Mesodermal cell (in vitro differentiated cells): Measurements from ENCODE around the gene RASSF5.

ENCODE experiments used
- H3K27ac ChIP-seq: 2 replicates; pipeline ENCODE4 v1.7.0; 2013; ENCODE audit warnings: mild to moderate bottlenecking, low read depth, low read length, moderate library complexity; ENCODE audit not compliant: severe bottlenecking
- H3K36me3 ChIP-seq: 2 replicates; pipeline ENCODE4 v1.7.1; 2013; ENCODE audit warnings: mild to moderate bottlenecking, low read length, moderate library complexity; ENCODE audit not compliant: control insufficient read depth, insufficient read depth
- H3K4me1 ChIP-seq: one replicate; pipeline ENCODE4 v1.7.1; 2013; ENCODE audit warnings: mild to moderate bottlenecking, low read length; ENCODE audit not compliant: insufficient read depth, control insufficient read depth, poor library complexity, severe bottlenecking
- H3K4me3 ChIP-seq: 2 replicates; pipeline ENCODE4 v1.7.0; 2013; ENCODE audit warnings: low read length, control low read depth, mild to moderate bottlenecking; ENCODE audit not compliant: insufficient read depth, poor library complexity, severe bottlenecking; ENCODE audit errors: extremely low read depth
- H3K9me3 ChIP-seq: 2 replicates; pipeline ENCODE4 v1.7.1; 2013; ENCODE audit warnings: mild to moderate bottlenecking, low read length, moderate library complexity; ENCODE audit not compliant: control insufficient read depth
- WGBS, 2 experiments: methylation state at CpG; one replicate each; pipeline ENCODE4 v1.1.5; 2013; ENCODE audit warnings: missing lambda C conversion rate in 2 of 2; ENCODE audit not compliant: insufficient coverage in 2 of 2; 5-methylcytosine and 5-hydroxymethylcytosine counted together

The RASSF5 gene

GRCh38 chr1:206497363-206497762 lies 10.0 kb upstream of the RASSF5 start:
- no peaks in the 10 kb centered on the region for H3K9me3 ChIP-seq
- H3K27ac ChIP-seq, result no peak overlapping the region
- peaks cover 20% of the 10 kb centered on the region for H3K36me3 ChIP-seq
- 81 to 85% methylated on average over 2 to 4 of the region's 4 CpGs for WGBS, 2 experiments
- H3K4me1 ChIP-seq, result peaks cover 15% of the 10 kb centered on the region
- no peak overlapping the region for H3K4me3 ChIP-seq

GRCh38 chr1:206497774-206498173 lies 9.6 kb upstream of the RASSF5 start:
- Histone ChIP-seq H3K36me3 (peaks cover 16% of the 10 kb centered on the region), H3K9me3 (no peaks in the 10 kb centered on the region), H3K4me3 (no peak overlapping the region), H3K4me1 (peaks cover 19% of the 10 kb centered on the region), H3K27ac (no peak overlapping the region)
- 85 to 91% methylated on average over 2 of the region's 3 CpGs for WGBS, 2 experiments

GRCh38 chr1:206498685-206499084 lies 8.6 kb upstream of the RASSF5 start:
- Histone ChIP-seq H3K4me1 (peaks cover 20% of the 10 kb centered on the region), H3K9me3 (no peaks in the 10 kb centered on the region), H3K4me3 (no peak overlapping the region), H3K27ac (no peak overlapping the region), H3K36me3 (peaks cover 8% of the 10 kb centered on the region)
- whole genome bisulfite sequencing, 2 experiments, result 80 to 86% methylated on average over 2 of the region's 2 CpGs

GRCh38 chr1:206500046-206500445 lies 7.3 kb upstream of the RASSF5 start:
- no peaks in the 10 kb centered on the region for H3K9me3 ChIP-seq
- no peak overlapping the region for H3K27ac ChIP-seq
- 83 to 92% methylated on average over 2 of the region's 3 CpGs for WGBS, 2 experiments
- peaks cover 3% of the 10 kb centered on the region for H3K36me3 ChIP-seq
- peaks cover 25% of the 10 kb centered on the region for H3K4me1 ChIP-seq
- no peak overlapping the region for H3K4me3 ChIP-seq

- H3K4me3 ChIP-seq, result no peak overlapping the region
- H3K36me3 ChIP-seq, result peaks cover 3% of the 10 kb centered on the region
- 60 to 86% methylated on average over 1 to 4 of the region's 5 CpGs for WGBS, 2 experiments
- H3K4me1 ChIP-seq, result peaks cover 25% of the 10 kb centered on the region
- H3K27ac ChIP-seq, result no peak overlapping the region
- H3K9me3 ChIP-seq, result no peaks in the 10 kb centered on the region
These were observed 5.5 kb upstream of the RASSF5 start for GRCh38 chr1:206501881-206502280.

- Histone ChIP-seq H3K27ac (no peak overlapping the region), H3K9me3 (no peaks in the 10 kb centered on the region), H3K36me3 (peaks cover under 1% of the 10 kb centered on the region), H3K4me1 (peaks cover 25% of the 10 kb centered on the region), H3K4me3 (no peak overlapping the region)
- 100% methylated on average over 1 of the region's 2 CpGs; no CpG with 5 or more reads in 1 of the 2 experiments for WGBS, 2 experiments
These were observed 4.9 kb upstream of the RASSF5 start for GRCh38 chr1:206502403-206502802.

- WGBS, 2 experiments, result 100% methylated on average over 1 of the region's 1 CpG
- Histone ChIP-seq H3K27ac (no peak overlapping the region), H3K36me3 (no peaks in the 10 kb centered on the region), H3K4me1 (peaks cover 26% of the 10 kb centered on the region), H3K9me3 (no peaks in the 10 kb centered on the region), H3K4me3 (no peak overlapping the region)
These were observed 4.5 kb upstream of the RASSF5 start for GRCh38 chr1:206502812-206503211.

GRCh38 chr1:206503591-206504362 lies 3.6 kb upstream of the RASSF5 start:
- Histone ChIP-seq H3K9me3 (no peaks in the 10 kb centered on the region), H3K36me3 (no peaks in the 10 kb centered on the region), H3K4me1 (peaks cover 35% of the 10 kb centered on the region), H3K27ac (no peak overlapping the region), H3K4me3 (no peak overlapping the region)
- 75 to 78% methylated on average over 1 to 5 of the region's 8 CpGs for WGBS, 2 experiments

GRCh38 chr1:206504363-206504713 lies 3.0 kb upstream of the RASSF5 start:
- 92 to 96% methylated on average over 3 of the region's 3 CpGs for WGBS, 2 experiments
- Histone ChIP-seq H3K4me1 (peaks cover 35% of the 10 kb centered on the region), H3K4me3 (no peak overlapping the region), H3K9me3 (no peaks in the 10 kb centered on the region), H3K36me3 (no peaks in the 10 kb centered on the region), H3K27ac (no peak overlapping the region)

- Histone ChIP-seq H3K36me3 (no peaks in the 10 kb centered on the region), H3K27ac (no peak overlapping the region), H3K4me3 (no peak overlapping the region), H3K4me1 (peaks cover 32% of the 10 kb centered on the region), H3K9me3 (no peaks in the 10 kb centered on the region)
- WGBS, 2 experiments, result 20 to 56% methylated on average over 3 to 8 of the region's 10 CpGs
These were observed 1.5 kb upstream of the RASSF5 start for GRCh38 chr1:206505702-206506355.
